Muscle of leg (tissue), 11 donors: ENCODE measurements around the gene RNF207. TPM values are rescaled to one million over a fixed set of nuclear protein-coding genes. Genes with fewer than 3 reads are reported as not detected.

Experiments used
- DNase-seq: peaks from one replicate; pipeline ENCODE4 v3.0.0; 2013
- H3K27ac ChIP-seq: one replicate; pipeline ENCODE4 v1.5.1; 2013; ENCODE audit warnings: mild to moderate bottlenecking, low read length, control low read depth
- H3K27me3 ChIP-seq: one replicate; pipeline ENCODE4 v1.6.1; 2013; ENCODE audit warnings: low read length; ENCODE audit not compliant: control insufficient read depth, insufficient read depth
- H3K36me3 ChIP-seq: one replicate; pipeline ENCODE4 v1.6.1; 2013; ENCODE audit warnings: low read length; ENCODE audit not compliant: control insufficient read depth, insufficient read depth
- H3K4me1 ChIP-seq: one replicate; pipeline ENCODE4 v1.6.1; 2013; ENCODE audit warnings: low read length; ENCODE audit not compliant: control insufficient read depth, insufficient read depth
- H3K4me3 ChIP-seq: one replicate; pipeline ENCODE4 v1.5.1; 2013; ENCODE audit warnings: low read length, control low read depth
- H3K9me3 ChIP-seq: replicated peaks from 2 replicates; pipeline ENCODE4 v1.6.1; 2013; ENCODE audit warnings: low read depth, low read length; ENCODE audit not compliant: control insufficient read depth
- WGBS: methylation state at CpG from one replicate; pipeline ENCODE4 v1.1.5; 2013; ENCODE audit warnings: missing lambda C conversion rate; ENCODE audit not compliant: insufficient coverage; 5-methylcytosine and 5-hydroxymethylcytosine counted together
- polyA plus RNA-seq, 8 donors: library from polyadenylated mRNA; unstranded; fragments of 120-200 nt; gene quantifications; one replicate each; pipeline versions ENCODE4 v1.2.1 to v1.2.3, GENCODE V29; 2013; ENCODE audit warnings: inconsistent platforms in 1 of 8, low replicate concordance in 1 of 8; ENCODE audit not compliant: insufficient read length in 8 of 8, insufficient read depth in 1 of 8
- total RNA-seq: library from RNA; stranded (reverse); fragments of 120-200 nt; gene quantifications from one replicate; pipeline ENCODE4 v1.2.4, GENCODE V29; 2013

The RNF207 gene
- total and polyA plus RNA-seq, 9 donors = 13.4 to 41.6 (median 21.7) TPM

GRCh38 chr1:6251233-6251632 lies 45.3 kb downstream of the RNF207 start:
- Histone ChIP-seq H3K4me3 (no peak overlapping the region), H3K4me1 (peaks cover 20% of the 10 kb centered on the region), H3K36me3 (peaks cover 16% of the 10 kb centered on the region), H3K27me3 (peaks cover 44% of the 10 kb centered on the region), H3K9me3 (no peaks in the 10 kb centered on the region), H3K27ac (no peak overlapping the region)
- 52% methylated on average over 8 of the region's 19 CpGs for WGBS
- no peak for DNase-seq

- Histone ChIP-seq H3K27me3 (peaks cover 38% of the 10 kb centered on the region), H3K4me1 (peaks cover 14% of the 10 kb centered on the region), H3K27ac (no peak overlapping the region), H3K4me3 (no peak overlapping the region), H3K36me3 (peaks cover 16% of the 10 kb centered on the region), H3K9me3 (no peaks in the 10 kb centered on the region)
- no peak for DNase-seq
- WGBS = 80% methylated on average over 13 of the region's 15 CpGs
These were observed 45.9 kb downstream of the RNF207 start for GRCh38 chr1:6251681-6252373.

DNA sequence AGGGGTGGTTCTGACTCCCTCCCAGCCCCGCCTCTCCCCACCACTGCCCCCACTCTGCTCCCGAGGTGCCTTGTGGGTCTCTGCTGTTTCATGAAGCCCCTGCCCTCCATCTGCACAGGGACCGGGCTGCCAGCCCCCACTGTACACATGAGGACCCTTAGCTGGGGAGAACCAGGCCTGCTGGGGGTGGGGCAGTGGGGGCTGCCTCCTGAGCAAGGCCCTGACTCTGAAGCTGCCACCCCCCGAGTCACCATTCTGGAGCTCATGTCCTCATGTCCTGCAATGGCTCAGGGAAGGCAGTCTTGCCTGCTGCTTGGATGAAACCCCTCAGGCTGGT lies 46.4 kb downstream of the RNF207 start:
- Histone ChIP-seq H3K4me1 (peaks cover 11% of the 10 kb centered on the region), H3K36me3 (peaks cover 16% of the 10 kb centered on the region), H3K27ac (no peak overlapping the region), H3K9me3 (no peaks in the 10 kb centered on the region), H3K4me3 (no peak overlapping the region), H3K27me3 (peaks cover 35% of the 10 kb centered on the region)
- 88% methylated on average over 4 of the region's 4 CpGs for WGBS
- no peak for DNase-seq

- Histone ChIP-seq H3K27me3 (peaks cover 26% of the 10 kb centered on the region), H3K4me3 (no peak overlapping the region), H3K36me3 (peaks cover 16% of the 10 kb centered on the region), H3K27ac (no peak overlapping the region), H3K4me1 (peaks cover 11% of the 10 kb centered on the region), H3K9me3 (no peaks in the 10 kb centered on the region)
- no peak for DNase-seq
- 92% methylated on average over 9 of the region's 9 CpGs for WGBS
These were observed 47.5 kb downstream of the RNF207 start for GRCh38 chr1:6253380-6253779.

DNA sequence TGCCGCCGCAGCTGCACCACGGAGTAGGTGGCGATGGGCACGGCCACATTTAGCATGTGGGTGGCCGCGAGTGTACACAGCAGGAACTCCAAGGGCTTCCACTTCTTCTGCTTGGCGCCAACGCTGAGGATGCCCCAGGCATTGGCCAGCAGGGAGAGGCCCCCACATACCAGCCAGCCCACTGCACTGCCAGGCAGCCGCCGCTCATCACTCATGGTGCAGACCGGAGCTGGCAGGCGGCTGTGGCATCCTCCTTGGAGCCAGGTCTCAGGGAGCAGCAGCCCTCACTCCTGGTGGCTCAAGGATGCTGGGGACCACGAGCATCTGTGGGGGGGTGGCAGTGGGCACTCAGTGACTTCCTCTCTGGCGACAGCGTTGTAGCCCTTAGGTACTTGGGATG lies 48.8 kb downstream of the RNF207 start:
- H3K27me3 ChIP-seq = peaks cover 21% of the 10 kb centered on the region
- peaks cover 10% of the 10 kb centered on the region for H3K4me1 ChIP-seq
- 93% methylated on average over 13 of the region's 16 CpGs for WGBS
- H3K9me3 ChIP-seq = no peaks in the 10 kb centered on the region
- H3K36me3 ChIP-seq = peaks cover 16% of the 10 kb centered on the region
- no peak overlapping the region for H3K27ac ChIP-seq
- DNase-seq = no peak
- H3K4me3 ChIP-seq = no peak overlapping the region

DNA sequence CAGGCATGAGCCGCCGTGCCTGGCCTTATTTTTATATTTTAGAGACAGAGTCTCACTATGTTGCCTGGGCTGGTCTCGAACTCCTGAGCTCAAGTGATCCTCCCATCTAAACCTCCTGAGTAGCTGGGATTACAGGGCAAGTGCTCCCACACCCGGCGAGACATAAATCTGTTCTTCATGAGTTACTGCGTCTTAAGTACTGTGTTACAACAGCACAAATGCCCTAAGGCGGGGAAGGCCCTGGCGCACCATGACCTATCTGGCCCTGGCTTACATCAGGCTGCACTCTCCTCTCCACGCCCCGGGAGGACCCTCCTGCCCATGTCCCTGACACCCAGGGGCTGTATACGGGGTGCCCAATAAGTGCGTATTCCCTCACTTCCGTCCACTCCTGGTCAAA lies 50.7 kb downstream of the RNF207 start:
- peaks cover 12% of the 10 kb centered on the region for H3K27me3 ChIP-seq
- 74% methylated on average over 11 of the region's 13 CpGs for WGBS
- H3K9me3 ChIP-seq = no peaks in the 10 kb centered on the region
- no peak overlapping the region for H3K4me3 ChIP-seq
- H3K27ac ChIP-seq = no peak overlapping the region
- peaks cover 16% of the 10 kb centered on the region for H3K36me3 ChIP-seq
- peaks cover 14% of the 10 kb centered on the region for H3K4me1 ChIP-seq
- no peak for DNase-seq

DNA sequence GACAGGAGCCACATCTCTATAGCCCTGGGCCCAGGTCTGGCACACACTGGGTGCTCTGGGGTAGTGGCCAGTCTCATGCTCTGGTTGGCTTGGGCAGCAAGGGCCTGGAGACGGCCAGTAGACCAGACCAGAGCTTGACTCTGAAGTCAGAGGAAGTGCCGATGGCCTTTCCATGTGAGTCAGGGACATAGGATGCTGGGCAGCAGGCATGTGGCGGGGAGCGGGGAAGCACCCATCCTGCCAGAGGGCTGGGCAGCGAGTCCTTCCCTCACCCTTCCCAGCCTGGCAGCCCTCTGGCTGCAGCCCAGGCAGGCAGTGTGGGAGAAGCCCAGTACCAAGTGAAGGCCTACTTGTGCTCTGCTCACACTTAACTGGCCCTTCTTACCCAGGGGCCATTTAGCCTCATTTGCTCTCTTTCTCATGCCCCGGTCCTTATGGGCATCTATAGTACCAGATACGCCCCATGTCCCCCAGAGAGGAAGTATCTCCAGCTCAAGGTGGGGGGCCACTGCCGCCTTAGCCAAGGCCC lies 51.7 kb downstream of the RNF207 start:
- no peak for DNase-seq
- H3K4me3 ChIP-seq = no peak overlapping the region
- H3K9me3 ChIP-seq = no peaks in the 10 kb centered on the region
- no peak overlapping the region for H3K27ac ChIP-seq
- peaks cover 16% of the 10 kb centered on the region for H3K36me3 ChIP-seq
- 90% methylated on average over 5 of the region's 8 CpGs for WGBS
- H3K27me3 ChIP-seq = peaks cover 13% of the 10 kb centered on the region
- peaks cover 24% of the 10 kb centered on the region for H3K4me1 ChIP-seq

GRCh38 chr1:6258675-6259074 lies 52.8 kb downstream of the RNF207 start:
- peaks cover 15% of the 10 kb centered on the region for H3K27me3 ChIP-seq
- peaks cover 34% of the 10 kb centered on the region for H3K4me1 ChIP-seq
- no peak overlapping the region for H3K4me3 ChIP-seq
- DNase-seq = no peak
- no peak overlapping the region for H3K27ac ChIP-seq
- 65% methylated on average over 7 of the region's 10 CpGs for WGBS
- no peaks in the 10 kb centered on the region for H3K9me3 ChIP-seq
- peaks cover 11% of the 10 kb centered on the region for H3K36me3 ChIP-seq

GRCh38 chr1:6259491-6260362 lies 53.8 kb downstream of the RNF207 start:
- Histone ChIP-seq H3K4me1 (peaks cover 45% of the 10 kb centered on the region), H3K36me3 (peaks cover 1% of the 10 kb centered on the region), H3K4me3 (peak overlapping the region; percentile 61), H3K27me3 (peaks cover 15% of the 10 kb centered on the region), H3K27ac (no peak overlapping the region), H3K9me3 (no peaks in the 10 kb centered on the region)
- DNase-seq = peak; percentile 81
- 8% methylated on average over 35 of the region's 46 CpGs for WGBS

DNA sequence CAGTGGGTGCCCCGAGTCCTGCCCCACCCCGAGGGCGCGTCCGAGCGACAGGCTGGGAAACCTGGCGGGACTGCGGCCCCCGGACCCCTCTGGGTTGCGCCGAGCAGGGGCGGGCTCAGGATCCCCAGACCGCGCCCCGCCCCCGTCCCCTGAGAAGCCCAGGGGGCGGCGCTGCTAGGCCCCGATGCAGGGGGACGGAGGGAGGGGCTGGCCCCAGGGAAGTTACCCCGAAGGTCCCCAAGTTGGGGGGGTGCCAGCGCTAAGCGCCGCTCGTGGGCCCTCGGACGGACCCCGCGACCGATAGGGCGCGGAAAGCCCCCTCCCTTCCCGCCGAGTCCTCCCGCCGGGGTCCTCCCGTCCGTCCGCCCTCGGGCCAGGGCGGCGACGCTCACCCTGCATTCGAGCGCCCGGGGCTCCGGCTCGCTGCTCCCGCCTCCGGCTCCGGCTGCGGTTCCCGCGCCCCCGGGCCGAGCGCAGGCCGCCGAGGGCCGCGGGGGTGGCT lies 54.6 kb downstream of the RNF207 start:
- WGBS = under 1% methylated on average over 61 of the region's 61 CpGs
- peaks cover 15% of the 10 kb centered on the region for H3K27me3 ChIP-seq
- H3K36me3 ChIP-seq = no peaks in the 10 kb centered on the region
- H3K4me1 ChIP-seq = peaks cover 52% of the 10 kb centered on the region
- H3K27ac ChIP-seq = no peak overlapping the region
- peak; percentile 67 for DNase-seq
- no peaks in the 10 kb centered on the region for H3K9me3 ChIP-seq
- peak overlapping the region; percentile 61 for H3K4me3 ChIP-seq
